ENCODE results near the gene SEC14L5.

- TF ChIP-seq, protein P1, sequence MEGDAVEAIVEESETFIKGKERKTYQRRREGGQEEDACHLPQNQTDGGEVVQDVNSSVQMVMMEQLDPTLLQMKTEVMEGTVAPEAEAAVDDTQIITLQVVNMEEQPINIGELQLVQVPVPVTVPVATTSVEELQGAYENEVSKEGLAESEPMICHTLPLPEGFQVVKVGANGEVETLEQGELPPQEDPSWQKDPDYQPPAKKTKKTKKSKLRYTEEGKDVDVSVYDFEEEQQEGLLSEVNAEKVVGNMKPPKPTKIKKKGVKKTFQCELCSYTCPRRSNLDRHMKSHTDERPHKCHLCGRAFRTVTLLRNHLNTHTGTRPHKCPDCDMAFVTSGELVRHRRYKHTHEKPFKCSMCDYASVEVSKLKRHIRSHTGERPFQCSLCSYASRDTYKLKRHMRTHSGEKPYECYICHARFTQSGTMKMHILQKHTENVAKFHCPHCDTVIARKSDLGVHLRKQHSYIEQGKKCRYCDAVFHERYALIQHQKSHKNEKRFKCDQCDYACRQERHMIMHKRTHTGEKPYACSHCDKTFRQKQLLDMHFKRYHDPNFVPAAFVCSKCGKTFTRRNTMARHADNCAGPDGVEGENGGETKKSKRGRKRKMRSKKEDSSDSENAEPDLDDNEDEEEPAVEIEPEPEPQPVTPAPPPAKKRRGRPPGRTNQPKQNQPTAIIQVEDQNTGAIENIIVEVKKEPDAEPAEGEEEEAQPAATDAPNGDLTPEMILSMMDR (IDR thresholded peaks at IDR 0.05; ENCODE audit: insufficient read depth, low read depth, low read length): no peak
- no peak for TF ChIP-seq EZH2 (IDR thresholded peaks at IDR 0.05; ENCODE audit: insufficient read depth, low read length)
Measured at GRCh38 chr16:4954714-4955113, 3.4 kb upstream of the SEC14L5 start.

Measured in astrocyte (in vitro differentiated cells and primary cell).